GM08714 (cell line): Measurements from ENCODE around the gene NSFL1C.
"Not testable (repeated sequence)": the region's sequence is repeated elsewhere in the genome, so short reads cannot be mapped to it uniquely, and the experiment has no call there.

Experiments
- H3K4me3 ChIP-seq: fragments of 200-500 bp; sonication (Bioruptor generic); 2 replicates; pipeline ENCODE4 v1.5.1; 2014; ENCODE audit warnings: mild to moderate bottlenecking, low read length, inconsistent platforms
- ZNF274 ChIP-seq: IDR thresholded peaks from 2 replicates; pipeline ENCODE4 v1.6.1; 2012; ENCODE audit warnings: mild to moderate bottlenecking, low read depth, low read length

NSFL1C gene

DNA sequence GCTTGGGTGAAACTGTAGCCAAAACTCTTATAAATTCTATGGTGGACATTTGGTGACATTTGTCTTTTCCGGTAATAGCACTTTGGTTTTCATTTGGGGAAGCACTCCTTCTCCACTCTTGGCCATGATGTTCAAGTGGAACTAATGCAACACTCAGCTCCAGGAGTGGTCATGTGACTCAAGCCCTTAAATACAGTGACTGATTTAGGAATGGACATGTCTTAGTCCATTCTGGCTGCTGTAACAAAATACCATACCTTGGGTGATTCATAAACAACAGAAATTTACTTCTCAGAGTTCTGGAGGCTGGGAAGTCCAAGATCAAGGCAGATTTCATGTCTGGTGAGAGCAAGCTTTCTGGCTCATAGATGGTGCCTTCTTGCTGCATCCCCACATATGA, 63.0 kb downstream of the NSFL1C start:
- H3K4me3 ChIP-seq = no peak overlapping the region
- TF ChIP-seq ZNF274 = no peak

DNA sequence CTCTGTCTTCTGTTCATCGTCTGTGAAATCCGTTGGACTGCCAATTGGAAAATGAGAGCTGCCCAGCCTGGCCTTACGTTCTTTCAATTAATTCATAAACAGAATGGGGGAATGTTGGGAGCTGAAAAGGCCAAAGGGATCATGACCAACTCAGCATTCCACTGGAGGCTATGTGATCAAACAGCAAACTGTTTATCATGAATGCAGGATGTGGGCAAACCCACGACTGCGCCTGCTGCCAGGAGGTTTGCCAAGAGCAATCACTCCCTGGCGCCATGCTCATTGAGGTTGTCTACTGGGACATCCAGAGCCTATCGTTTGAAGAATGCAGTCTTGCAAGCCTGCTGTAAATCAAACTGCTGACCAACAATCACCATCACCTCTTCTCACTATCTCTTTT, 64.5 kb downstream of the NSFL1C start:
- TF ChIP-seq ZNF274 = no peak
- H3K4me3 ChIP-seq = no peak overlapping the region

DNA sequence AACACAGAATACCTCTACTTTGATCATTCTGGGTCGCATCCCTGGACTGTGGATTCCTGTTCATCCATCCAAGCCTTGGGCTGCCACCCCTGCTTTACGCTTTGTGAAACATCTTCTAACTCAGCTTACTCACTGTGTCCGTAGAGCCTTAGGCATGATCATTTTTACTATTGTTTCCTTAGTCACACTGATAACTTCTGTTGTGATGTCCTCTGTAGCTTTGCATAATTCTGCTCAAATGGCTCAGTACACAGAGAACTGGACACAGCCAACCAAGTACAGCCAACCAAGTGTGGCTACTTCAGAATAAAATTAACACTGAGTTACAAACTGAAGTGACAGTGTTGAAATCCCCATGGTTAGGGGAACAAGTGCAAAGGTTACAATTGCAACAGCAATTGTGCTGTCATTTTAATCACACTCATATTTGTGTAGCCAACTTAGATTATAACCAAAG, 65.2 kb downstream of the NSFL1C start:
- no peak overlapping the region for H3K4me3 ChIP-seq
- TF ChIP-seq ZNF274 = no peak

DNA sequence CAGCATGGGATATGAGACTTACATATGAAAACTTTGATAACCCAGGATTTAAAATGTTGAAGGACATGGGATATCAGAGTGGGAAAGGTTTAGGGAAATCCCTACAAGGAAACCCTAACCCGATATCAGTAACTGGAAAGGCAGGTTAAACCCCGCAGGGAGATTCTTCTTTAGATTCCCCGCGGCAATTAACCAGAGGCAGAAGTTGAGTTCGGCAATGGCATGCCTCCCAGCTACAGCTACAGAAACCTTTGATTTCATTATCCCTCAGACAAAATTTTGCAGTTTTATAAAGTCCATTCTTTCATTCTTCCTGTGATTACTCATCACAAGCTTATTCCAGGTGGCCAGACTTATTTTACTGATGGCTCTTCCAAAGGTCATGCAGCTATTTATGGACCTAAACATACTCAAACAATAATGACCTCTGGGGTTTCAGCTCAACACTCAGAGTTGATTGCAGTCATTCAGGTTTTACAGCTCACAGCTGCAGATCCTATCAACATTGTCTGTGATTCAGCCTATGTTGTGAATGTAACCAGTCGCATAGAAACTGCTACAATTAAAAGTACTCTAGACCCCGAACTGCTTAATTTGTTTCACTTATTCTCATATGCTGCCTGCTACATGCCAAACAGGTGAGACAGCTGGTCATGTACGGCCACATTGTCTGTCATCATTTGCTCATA, 66.8 kb downstream of the NSFL1C start:
- not testable (repeated sequence) for H3K4me3 ChIP-seq

DNA sequence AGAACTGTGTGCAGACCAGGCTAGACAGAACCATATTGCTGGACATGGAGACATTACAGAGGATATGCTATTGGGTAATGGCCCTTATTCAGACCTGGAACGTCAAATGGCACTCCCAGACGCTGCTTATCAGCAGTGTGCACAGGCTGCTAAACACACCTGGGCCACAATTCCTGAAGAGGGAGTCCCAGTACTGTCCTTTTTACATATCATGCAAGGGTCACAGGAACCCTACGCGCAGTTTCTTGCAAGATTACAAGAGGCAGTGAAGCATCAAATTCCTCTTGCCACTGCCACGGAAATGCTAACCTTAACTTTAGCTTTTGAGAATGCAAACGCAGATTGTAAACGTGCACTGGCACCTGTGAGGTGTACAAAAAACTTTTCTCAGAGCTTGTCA, 68.5 kb downstream of the NSFL1C start:
- not testable (repeated sequence) for H3K4me3 ChIP-seq

DNA sequence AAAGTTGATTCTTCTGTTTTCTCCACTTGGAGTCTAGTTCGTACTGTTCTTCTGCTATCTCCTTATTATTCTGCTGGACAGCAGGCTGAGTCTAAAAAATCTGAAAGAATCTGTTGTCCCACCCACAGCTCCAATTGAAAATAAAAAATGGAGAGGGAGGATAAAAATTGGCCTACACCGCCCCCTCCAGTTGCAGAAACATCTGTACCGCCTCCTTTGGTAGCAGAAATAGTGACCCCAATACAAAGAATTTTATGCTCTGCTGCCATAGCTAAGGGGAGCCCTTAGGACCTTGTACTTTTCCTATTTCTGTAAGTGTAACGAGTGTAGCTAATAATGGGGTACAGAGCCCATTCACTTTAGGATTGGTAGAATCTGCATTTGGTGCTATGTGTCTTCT, 68.9 kb downstream of the NSFL1C start:
- no peak for TF ChIP-seq ZNF274
- no peak overlapping the region for H3K4me3 ChIP-seq

DNA sequence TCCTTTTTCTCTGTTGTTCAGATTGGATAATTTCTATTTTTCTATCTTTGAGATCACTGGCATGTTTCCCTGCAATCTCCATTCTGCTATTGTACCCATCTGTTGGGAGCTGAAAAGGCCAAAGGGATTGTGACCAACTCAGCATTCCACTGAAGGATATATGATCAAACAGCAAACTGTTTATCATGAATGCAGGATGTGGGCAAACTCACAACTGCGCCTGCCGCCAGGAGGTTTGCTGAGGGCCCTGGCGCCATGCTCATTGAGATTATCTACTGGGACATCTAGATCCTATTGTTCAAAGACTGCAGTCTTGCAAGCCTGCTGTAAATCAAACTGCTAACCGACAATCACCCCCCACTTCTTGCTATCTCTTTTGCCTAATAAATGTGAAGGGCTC, 69.9 kb downstream of the NSFL1C start:
- no peak for TF ChIP-seq ZNF274
- no peak overlapping the region for H3K4me3 ChIP-seq

DNA sequence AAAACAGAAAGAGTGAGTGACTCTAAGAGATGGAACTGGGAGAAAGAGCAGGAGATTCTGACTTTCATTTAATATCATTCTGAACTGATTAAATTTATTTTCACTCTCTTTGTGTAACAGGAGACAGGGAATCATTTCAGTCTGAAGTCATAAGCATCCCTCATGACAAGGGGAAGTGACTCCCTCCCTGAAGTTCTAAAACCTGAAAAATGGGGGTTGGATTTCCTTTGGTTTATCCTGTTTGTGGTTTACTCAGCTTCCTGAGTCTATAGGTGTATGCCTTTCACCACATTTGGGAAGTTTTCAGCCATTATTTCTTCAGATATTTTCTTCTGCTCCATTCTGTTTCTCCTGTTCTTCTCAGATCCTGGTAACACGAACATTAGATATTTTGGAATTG, 70.4 kb downstream of the NSFL1C start:
- no peak for TF ChIP-seq ZNF274
- no peak overlapping the region for H3K4me3 ChIP-seq

DNA sequence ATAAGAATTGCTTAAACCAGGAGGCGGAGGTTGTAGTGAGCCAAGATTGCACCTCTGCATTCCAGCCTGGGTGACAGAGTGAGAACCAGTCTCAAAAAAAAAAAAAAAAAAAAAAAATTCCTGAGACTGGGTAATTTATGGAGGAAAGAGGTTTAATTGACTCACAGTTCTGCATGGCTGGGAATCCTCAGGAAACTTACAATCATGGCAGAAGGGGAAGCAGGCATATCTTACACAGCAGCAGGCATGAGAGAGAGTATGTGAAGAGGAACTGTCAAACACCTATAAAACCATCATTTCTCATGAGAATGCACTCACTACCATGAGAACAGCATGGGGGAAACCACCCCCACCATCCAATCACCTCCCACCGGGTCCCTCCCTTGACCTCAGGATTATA, 72.0 kb downstream of the NSFL1C start:
- no peak for TF ChIP-seq ZNF274
- H3K4me3 ChIP-seq = no peak overlapping the region

DNA sequence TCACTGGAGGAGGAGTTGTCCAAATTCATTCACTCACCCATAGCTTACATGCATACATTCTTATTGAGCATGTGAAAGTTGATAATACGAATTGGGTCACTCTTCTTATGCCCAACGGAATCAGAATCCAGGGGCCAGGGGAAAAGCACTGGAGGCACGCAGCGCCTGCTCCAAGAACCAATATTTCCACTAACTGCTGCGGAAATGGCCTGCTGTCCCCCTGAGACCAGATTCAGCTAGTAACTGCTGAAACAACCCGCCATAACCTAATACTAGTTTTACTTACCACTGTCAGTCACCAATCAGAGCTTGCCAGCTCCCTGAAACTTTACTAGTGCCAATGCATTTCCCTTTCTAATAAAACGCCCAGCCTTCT, 73.2 kb downstream of the NSFL1C start:
- no peak for TF ChIP-seq ZNF274
- H3K4me3 ChIP-seq = peak overlapping the region; percentile 78

DNA sequence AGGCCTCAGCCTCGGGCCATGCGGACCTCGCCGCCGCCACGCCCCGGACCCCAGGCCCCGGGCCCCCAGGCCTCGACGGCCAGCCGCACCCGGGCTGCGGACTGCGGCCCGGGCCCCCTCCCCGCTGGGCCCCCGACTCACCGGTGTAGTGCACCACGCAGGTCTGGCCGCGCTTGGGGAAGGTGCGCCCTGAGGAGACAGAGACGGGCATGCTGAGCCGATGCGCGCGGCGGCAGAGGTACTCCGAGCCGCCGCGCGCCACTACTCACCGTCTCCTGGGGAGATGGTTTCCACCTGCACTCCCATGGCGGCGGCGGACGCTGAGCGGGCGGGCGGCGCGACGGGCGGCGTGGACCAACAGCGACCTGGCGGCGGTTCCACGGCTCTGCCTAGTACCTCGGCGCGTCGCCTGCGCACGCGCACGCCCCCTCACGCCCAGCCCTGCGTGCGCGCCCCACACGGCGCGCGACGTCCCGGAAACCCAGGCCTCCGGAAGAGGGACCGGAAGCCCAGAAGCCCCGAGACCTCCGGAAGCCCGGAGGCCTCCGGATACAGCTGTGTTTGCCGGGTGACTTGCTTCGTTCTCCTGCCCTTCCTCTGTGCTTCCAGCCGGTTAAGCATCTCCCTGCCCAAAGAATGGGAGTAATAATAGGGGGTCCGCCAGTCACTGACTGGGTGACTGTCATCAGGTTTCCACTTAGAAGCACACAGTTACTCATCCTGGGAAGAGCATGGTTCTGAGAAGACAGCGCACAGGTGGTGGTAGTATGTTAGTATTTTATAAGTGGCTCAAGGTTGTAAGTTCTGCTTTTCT, 73.7 kb downstream of the NSFL1C start, which contains the start of gene FKBP1A:
Gene FKBP1A (minus strand): TSS at position 362 of the 814 bp plus-strand sequence. CDS start 56 bp downstream, at position 306.
- TF ChIP-seq ZNF274 = no peak
- H3K4me3 ChIP-seq = peak within 1 kb of the TSS; percentile 81

DNA sequence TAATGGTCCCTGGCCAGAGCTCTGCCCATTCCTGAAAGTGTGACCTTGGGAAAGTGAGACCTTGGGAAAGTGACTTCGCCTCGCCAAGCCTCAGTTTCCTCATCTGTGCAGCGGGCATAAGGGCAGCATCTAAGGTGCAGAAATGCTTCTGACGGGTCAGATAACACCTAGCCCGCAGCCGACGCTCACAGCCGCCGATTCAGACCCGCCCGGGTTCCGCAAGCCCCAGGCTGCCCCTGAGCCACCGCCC, 74.3 kb downstream of the NSFL1C start:
- no peak for TF ChIP-seq ZNF274
- peak overlapping the region; percentile 81 for H3K4me3 ChIP-seq
